Endothelial cell of umbilical vein (primary cell): ENCODE data around the gene SH3TC2.

Experiments used
- CTCF ChIP-seq, 2 donors: IDR thresholded peaks; 1 replicate in 1 of 2; 2 replicates in 1 of 2; pipeline ENCODE4 v1.5.1; 2011; ENCODE audit warnings: low read length in 2 of 2, mild to moderate bottlenecking in 2 of 2, moderate library complexity in 2 of 2, control low read depth in 1 of 2, inconsistent platforms in 1 of 2, low read depth in 1 of 2; ENCODE audit not compliant: insufficient read depth in 1 of 2; ENCODE audit errors: extremely low read depth in 1 of 2
- EZH2 ChIP-seq: IDR thresholded peaks from 2 replicates; pipeline ENCODE4 v1.6.1; 2012; ENCODE audit warnings: borderline replicate concordance, low read depth, mild to moderate bottlenecking, moderate library complexity, low read length, inconsistent platforms; ENCODE audit not compliant: severe bottlenecking
- FOS ChIP-seq: IDR thresholded peaks from 2 replicates; pipeline ENCODE4 v1.6.1; 2011; ENCODE audit warnings: mild to moderate bottlenecking, low read length, moderate library complexity, borderline replicate concordance; ENCODE audit not compliant: insufficient read depth
- MAX ChIP-seq: IDR thresholded peaks from 2 replicates; pipeline ENCODE4 v1.6.1; 2011; ENCODE audit not compliant: insufficient read depth, insufficient read length
- POLR2A ChIP-seq: IDR thresholded peaks from 2 replicates; pipeline ENCODE4 v1.6.1; 2012; ENCODE audit warnings: low read depth, mild to moderate bottlenecking, control low read depth, low read length
- POLR2AphosphoS5 ChIP-seq: IDR thresholded peaks from 2 replicates; pipeline ENCODE4 v1.6.1; 2012; ENCODE audit warnings: low read depth, mild to moderate bottlenecking, control low read depth, low read length, moderate library complexity; ENCODE audit not compliant: insufficient read depth

- TF ChIP-seq MAX (no peak), EZH2 (no peak), CTCF (IDR thresholded peaks at IDR 0.05; ENCODE audit: extremely low read depth in 1 of 2, insufficient read depth in 1 of 2, low read depth in 1 of 2, low read length in 2 of 2) (no peak), POLR2A (no peak), POLR2AphosphoS5 (no peak), FOS (no peak)
These were observed 17.4 kb upstream of the SH3TC2 start for GRCh38 chr5:149080294-149080693.
